Esophagus squamous epithelium (tissue), 5 donors: ENCODE results near the gene C1orf174. TPM values are rescaled to one million over a fixed set of nuclear protein-coding genes. Genes with fewer than 3 reads are reported as not detected.
"Not testable (repeated sequence)": the region's sequence is repeated elsewhere in the genome, so short reads cannot be mapped to it uniquely, and the experiment has no call there.

Source experiments
- DNase-seq: peaks from one replicate; lab custom pipeline; 2025; lab: John Stamatoyannopoulos, UW
- H3K27ac ChIP-seq, 4 donors: fragments of 200-600 bp; sonication (generic); one replicate each; pipeline ENCODE4 v1.5.1; 2016 to 2019; ENCODE audit warnings: mild to moderate bottlenecking in 1 of 4
- H3K27me3 ChIP-seq, 4 donors: fragments of 200-600 bp; sonication (generic); 1 replicate in 3 of 4; 2 replicates in 1 of 4; pipeline versions ENCODE4 v1.5.1 to v1.6.0; 2017 to 2021; ENCODE audit warnings: antibody characterized with exemption in 1 of 4
- H3K36me3 ChIP-seq, 3 donors: fragments of 200-600 bp; sonication (generic); one replicate each; pipeline ENCODE4 v1.5.1; 2016 to 2019
- H3K4me1 ChIP-seq, 3 donors: fragments of 200-600 bp; sonication (generic); one replicate each; pipeline ENCODE4 v1.5.1; 2017 to 2019
- H3K4me3 ChIP-seq, 4 donors: fragments of 200-600 bp; sonication (generic); 1 replicate in 3 of 4; 2 replicates in 1 of 4; pipeline ENCODE4 v1.5.1; 2016 to 2019; ENCODE audit warnings: mild to moderate bottlenecking in 2 of 4, moderate library complexity in 1 of 4
- H3K9me3 ChIP-seq, 3 donors: fragments of 200-600 bp; sonication (generic); one replicate each; pipeline ENCODE4 v1.5.1; 2016 to 2019
- CTCF ChIP-seq, 6 experiments: fragments of 450-650 bp in 4 of 6; fragments of 200-600 bp in 2 of 6; sonication (generic) in 2 of 6; IDR thresholded peaks; one replicate each; pipeline ENCODE4 v1.5.1; 2016 to 2019; ENCODE audit warnings: antibody characterized with exemption in 6 of 6, mild to moderate bottlenecking in 4 of 6, moderate library complexity in 4 of 6
- POLR2A ChIP-seq, 4 donors: fragments of 450-650 bp; IDR thresholded peaks; one replicate each; pipeline ENCODE4 v1.6.1; 2017; ENCODE audit warnings: antibody characterized with exemption in 4 of 4, mild to moderate bottlenecking in 4 of 4, moderate library complexity in 3 of 4
- WGBS, 2 donors: methylation state at CpG; one replicate each; pipeline ENCODE4 v1.1.5; 2018; 5-methylcytosine and 5-hydroxymethylcytosine counted together
- intact Hi-C: fragments of 100-400 bp; cut with DNase I; formaldehyde crosslinking; loops from one replicate; pipeline ENCODE4 v1.15.0; 2022
- total RNA-seq, 4 donors: library from RNA; depleted of rRNA; stranded (reverse); fragments of >200 nt; gene quantifications; one replicate each; pipeline ENCODE4 v1.1.0, GENCODE V29; 2016
- donor health status: DM: yes; HTN: yes; CAD: no.

The C1orf174 gene
- total RNA-seq, 4 donors from 2014 or later = 14.1 to 25.4 (median 23.9) TPM

- Histone ChIP-seq H3K27me3 (peaks cover 0 to 38% (median 0%) of the 10 kb centered on the region in 4 donors), H3K4me1 (no peaks in the 10 kb centered on the region), H3K36me3 (no peaks in the 10 kb centered on the region), H3K4me3 (no peak overlapping the region), H3K27ac (no peak overlapping the region), H3K9me3 (no peaks in the 10 kb centered on the region)
- 74 to 79% methylated on average over 10 to 11 of the region's 15 CpGs for WGBS, 2 donors
- DNase-seq = no peak
- TF ChIP-seq POLR2A (IDR thresholded peaks at IDR 0.05) (no peak), CTCF (IDR thresholded peaks at IDR 0.05) (no peak)
- intact Hi-C loops = loop anchor here (10.0 kb wide), 1 partner anchor 736 kb away; the partner anchor contains the start of gene AJAP1
These were observed 19.0 kb upstream of the C1orf174 start for GRCh38 chr1:3918966-3919611.

- not testable (repeated sequence) for DNase-seq, H3K9me3 ChIP-seq, H3K27ac ChIP-seq, H3K4me3 ChIP-seq, H3K36me3 ChIP-seq, H3K4me1 ChIP-seq
- intact Hi-C loops = loop anchor here (10.0 kb wide), 1 partner anchor 736 kb away; the partner anchor contains the start of gene AJAP1
- WGBS, 2 donors = 76 to 81% methylated on average over 4 of the region's 6 CpGs
- H3K27me3 ChIP-seq = peaks cover 0 to 31% (median 0%) of the 10 kb centered on the region in 4 donors
These were observed 18.3 kb upstream of the C1orf174 start for GRCh38 chr1:3918359-3918758.

DNA sequence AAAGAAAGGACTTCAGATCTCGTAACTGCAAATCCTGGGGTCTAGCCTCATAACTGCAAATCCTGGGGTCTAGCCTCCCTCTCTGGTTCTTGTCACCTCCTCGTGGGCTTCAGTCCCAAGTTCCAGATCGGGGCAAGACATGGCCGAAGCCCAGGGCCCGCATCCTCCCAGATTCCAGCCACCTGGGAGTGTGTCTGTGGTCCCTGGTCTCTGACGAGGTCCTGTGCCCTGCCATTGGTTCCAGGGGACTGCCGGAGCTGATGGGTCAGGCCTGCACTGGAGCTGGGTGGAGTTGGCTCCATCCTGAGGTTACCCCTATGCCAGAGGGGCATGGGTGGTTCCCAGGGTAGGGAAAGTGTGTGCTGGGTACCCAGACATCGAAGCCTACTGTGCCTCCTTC is 17.7 kb upstream of the C1orf174 start:
- Histone ChIP-seq H3K4me1 (no peaks in the 10 kb centered on the region), H3K27ac (no peak overlapping the region), H3K27me3 (peaks cover 0 to 26% (median 0%) of the 10 kb centered on the region in 4 donors), H3K36me3 (no peaks in the 10 kb centered on the region), H3K4me3 (no peak overlapping the region), H3K9me3 (no peaks in the 10 kb centered on the region)
- DNase-seq = no peak
- intact Hi-C loops = loop anchor here (10.0 kb wide), 1 partner anchor 737 kb away; the partner anchor contains the start of gene AJAP1
- TF ChIP-seq CTCF (IDR thresholded peaks at IDR 0.05) (no peak), POLR2A (IDR thresholded peaks at IDR 0.05) (no peak)
- 72 to 81% methylated on average over 2 to 3 of the region's 8 CpGs for WGBS, 2 donors

GRCh38 chr1:3915551-3916121 is 15.6 kb upstream of the C1orf174 start:
- no peak for DNase-seq
- no peaks in the 10 kb centered on the region for H3K36me3 ChIP-seq
- H3K9me3 ChIP-seq = no peaks in the 10 kb centered on the region
- TF ChIP-seq POLR2A (IDR thresholded peaks at IDR 0.05) (no peak), CTCF (IDR thresholded peaks at IDR 0.05) (no peak)
- intact Hi-C loops = loop anchor here (10.0 kb wide), 1 partner anchor 739 kb away; the partner anchor contains the start of gene AJAP1
- no peak overlapping the region for H3K27ac ChIP-seq
- 81 to 84% methylated on average over 3 to 5 of the region's 15 CpGs for WGBS, 2 donors
- H3K4me1 ChIP-seq = peaks cover 4 to 8% (median 4%) of the 10 kb centered on the region in 3 donors
- peaks cover 0 to 47% (median 0%) of the 10 kb centered on the region in 4 donors for H3K27me3 ChIP-seq
- no peak overlapping the region for H3K4me3 ChIP-seq

DNA sequence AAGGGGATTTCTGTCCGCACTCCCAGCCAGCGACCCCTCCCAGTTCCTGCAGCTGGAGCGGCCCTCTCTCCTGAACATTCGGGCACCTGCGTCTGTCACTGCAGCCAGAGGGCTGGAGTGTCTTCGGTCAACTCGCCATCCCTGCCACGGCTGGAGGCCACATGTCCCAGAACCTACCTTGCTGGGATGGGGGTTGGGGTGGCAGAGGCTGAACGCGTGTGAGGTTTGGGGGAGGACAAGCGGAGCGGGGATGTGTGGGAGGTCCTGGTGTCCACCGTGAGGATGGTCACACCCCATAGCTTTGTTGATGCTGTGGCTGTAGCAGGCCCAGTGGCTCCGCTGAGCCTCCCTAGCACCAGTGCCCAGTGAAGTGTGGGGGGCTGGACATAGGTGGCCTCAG is 14.8 kb upstream of the C1orf174 start:
- 67 to 81% methylated on average over 2 to 8 of the region's 14 CpGs for WGBS, 2 donors
- Histone ChIP-seq H3K27me3 (peaks cover 0 to 54% (median 0%) of the 10 kb centered on the region in 4 donors), H3K9me3 (no peaks in the 10 kb centered on the region)

More for the DNA sequence above, 14.8 kb upstream of the C1orf174 start:
- no peak for DNase-seq
- TF ChIP-seq CTCF (IDR thresholded peaks at IDR 0.05) = no peak
- Histone ChIP-seq H3K27ac (no peak overlapping the region), H3K36me3 (no peaks in the 10 kb centered on the region), H3K4me1 (peaks cover 4 to 8% (median 4%) of the 10 kb centered on the region in 3 donors), H3K4me3 (no peak overlapping the region)
- intact Hi-C loops = loop anchor here (10.0 kb wide), 1 partner anchor 740 kb away; the partner anchor contains the start of gene AJAP1
